Thoracic aorta (tissue), 2 donors: ENCODE measurements around the gene CNN2. TPM values are rescaled to one million over a fixed set of nuclear protein-coding genes. Genes with fewer than 3 reads are reported as not detected.
A peak's percentile ranks its signal among the peaks of the same experiment; 100 is the strongest.

Source experiments
- ATAC-seq: fragments of 150-250 bp; one replicate; pipeline ENCODE4 v1.8.0; 2017; ENCODE audit warnings: low read depth; ENCODE audit not compliant: insufficient number of reproducible peaks, low FRiP score
- DNase-seq: peaks from one replicate; pipeline ENCODE4 v3.0.0-alpha.2; 2020; ENCODE audit warnings: low spot score
- H3K27ac ChIP-seq, 2 donors: fragments of 200-600 bp; sonication (generic); 1 replicate in 1 of 2; 2 replicates in 1 of 2; pipeline ENCODE4 v1.5.1; 2016; ENCODE audit warnings: mild to moderate bottlenecking in 2 of 2, moderate library complexity in 2 of 2
- H3K27me3 ChIP-seq: fragments of 200-600 bp; sonication (generic); replicated peaks from 2 replicates; pipeline ENCODE4 v1.6.0; 2016; ENCODE audit warnings: mild to moderate bottlenecking; ENCODE audit not compliant: insufficient read depth
- H3K36me3 ChIP-seq: fragments of 200-600 bp; sonication (generic); one replicate; pipeline ENCODE4 v1.5.1; 2016
- H3K4me1 ChIP-seq, 2 donors: fragments of 200-600 bp; sonication (generic); 1 replicate in 1 of 2; 2 replicates in 1 of 2; pipeline versions ENCODE4 v1.5.1 to v1.6.0; 2016; ENCODE audit warnings: low read depth in 2 of 2, mild to moderate bottlenecking in 1 of 2; ENCODE audit not compliant: control insufficient read depth in 1 of 2
- H3K4me3 ChIP-seq: fragments of 200-600 bp; sonication (generic); 2 replicates; pipeline ENCODE4 v1.5.1; 2016; ENCODE audit warnings: mild to moderate bottlenecking
- H3K9me3 ChIP-seq: fragments of 200-600 bp; sonication (generic); 2 replicates; pipeline ENCODE4 v1.5.1; 2016
- total RNA-seq, 2 donors: library from RNA; depleted of rRNA; stranded (reverse); fragments of >200 nt; gene quantifications; one replicate each; pipeline versions ENCODE4 v1.1.0 to v1.2.3, GENCODE V29; 2016
- TF ChIP-seq, protein P1 (sequence below): fragments of 200-600 bp; sonication (generic); IDR thresholded peaks from one replicate; pipeline ENCODE4 v1.5.1; 2019; ENCODE audit warnings: antibody characterized with exemption

Gene CNN2
- total RNA-seq, 2 donors from 2014 or later, result 96.9 to 193 TPM

DNA sequence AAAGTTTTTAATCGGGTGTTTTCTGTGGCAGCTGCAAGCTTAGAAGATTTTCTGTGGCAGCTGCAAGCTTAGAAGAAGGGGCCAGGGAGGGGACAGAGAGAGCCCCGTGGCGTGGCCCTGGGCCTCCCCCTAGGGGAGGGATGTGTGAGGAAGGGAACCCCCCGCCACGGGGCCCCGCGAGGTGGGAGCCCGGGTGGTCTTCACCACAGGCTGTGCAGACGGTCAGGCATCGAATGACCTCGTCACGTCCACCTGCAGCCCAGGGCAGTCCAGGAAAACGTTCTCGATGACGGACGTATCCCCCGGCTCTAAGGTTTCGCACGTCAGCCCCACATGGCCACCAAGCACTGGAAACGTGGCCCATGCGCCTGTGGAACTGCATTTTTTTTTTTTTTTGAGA lies 60.2 kb downstream of the CNN2 start:
- Histone ChIP-seq H3K27ac (no peak overlapping the region), H3K4me1 (peaks cover 0 to 6% of the 10 kb centered on the region in 2 donors), H3K27me3 (no peaks in the 10 kb centered on the region), H3K9me3 (no peaks in the 10 kb centered on the region), H3K4me3 (no peak overlapping the region), H3K36me3 (peaks cover 4% of the 10 kb centered on the region)
- DNase-seq (no peak), ATAC-seq (no peak)
- TF ChIP-seq, protein P1, sequence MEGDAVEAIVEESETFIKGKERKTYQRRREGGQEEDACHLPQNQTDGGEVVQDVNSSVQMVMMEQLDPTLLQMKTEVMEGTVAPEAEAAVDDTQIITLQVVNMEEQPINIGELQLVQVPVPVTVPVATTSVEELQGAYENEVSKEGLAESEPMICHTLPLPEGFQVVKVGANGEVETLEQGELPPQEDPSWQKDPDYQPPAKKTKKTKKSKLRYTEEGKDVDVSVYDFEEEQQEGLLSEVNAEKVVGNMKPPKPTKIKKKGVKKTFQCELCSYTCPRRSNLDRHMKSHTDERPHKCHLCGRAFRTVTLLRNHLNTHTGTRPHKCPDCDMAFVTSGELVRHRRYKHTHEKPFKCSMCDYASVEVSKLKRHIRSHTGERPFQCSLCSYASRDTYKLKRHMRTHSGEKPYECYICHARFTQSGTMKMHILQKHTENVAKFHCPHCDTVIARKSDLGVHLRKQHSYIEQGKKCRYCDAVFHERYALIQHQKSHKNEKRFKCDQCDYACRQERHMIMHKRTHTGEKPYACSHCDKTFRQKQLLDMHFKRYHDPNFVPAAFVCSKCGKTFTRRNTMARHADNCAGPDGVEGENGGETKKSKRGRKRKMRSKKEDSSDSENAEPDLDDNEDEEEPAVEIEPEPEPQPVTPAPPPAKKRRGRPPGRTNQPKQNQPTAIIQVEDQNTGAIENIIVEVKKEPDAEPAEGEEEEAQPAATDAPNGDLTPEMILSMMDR, result no peak

DNA sequence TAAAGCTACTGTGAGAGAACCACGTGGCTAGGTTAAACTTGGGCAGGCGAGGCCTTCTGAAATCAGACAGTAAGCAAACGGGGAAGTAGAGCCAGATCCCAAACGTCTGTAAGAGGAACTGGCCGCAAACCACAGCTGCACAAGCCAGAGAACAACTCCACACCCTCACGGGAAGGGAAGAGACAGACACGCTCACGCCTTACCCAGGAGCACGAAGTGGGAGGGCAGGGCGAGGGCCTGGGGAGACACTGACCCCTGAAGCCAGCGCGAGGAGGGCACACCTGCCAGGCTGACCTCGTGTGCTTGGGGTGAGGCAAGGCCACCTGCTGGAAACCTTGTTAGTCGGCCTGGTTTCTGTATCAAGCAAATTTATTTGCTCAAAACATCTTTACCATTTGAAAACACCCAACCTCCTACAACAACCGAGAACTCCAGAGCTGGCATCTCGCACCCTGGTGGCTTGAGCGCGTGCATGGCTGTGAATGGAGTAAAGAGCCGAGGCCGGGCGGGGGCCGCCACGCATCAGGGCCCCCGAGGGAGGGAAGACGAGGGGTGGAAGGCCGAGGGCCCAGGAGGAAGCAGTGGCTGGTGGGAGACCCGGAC lies 61.5 kb downstream of the CNN2 start:
- DNase-seq (no peak), ATAC-seq (no peak)
- TF ChIP-seq, protein P1, result no peak
- Histone ChIP-seq H3K27me3 (no peaks in the 10 kb centered on the region), H3K4me3 (no peak overlapping the region), H3K9me3 (no peaks in the 10 kb centered on the region), H3K27ac (peak overlapping the region in 1 of 2 donors; percentile 12), H3K4me1 (no peaks in the 10 kb centered on the region), H3K36me3 (peaks cover 4% of the 10 kb centered on the region)

DNA sequence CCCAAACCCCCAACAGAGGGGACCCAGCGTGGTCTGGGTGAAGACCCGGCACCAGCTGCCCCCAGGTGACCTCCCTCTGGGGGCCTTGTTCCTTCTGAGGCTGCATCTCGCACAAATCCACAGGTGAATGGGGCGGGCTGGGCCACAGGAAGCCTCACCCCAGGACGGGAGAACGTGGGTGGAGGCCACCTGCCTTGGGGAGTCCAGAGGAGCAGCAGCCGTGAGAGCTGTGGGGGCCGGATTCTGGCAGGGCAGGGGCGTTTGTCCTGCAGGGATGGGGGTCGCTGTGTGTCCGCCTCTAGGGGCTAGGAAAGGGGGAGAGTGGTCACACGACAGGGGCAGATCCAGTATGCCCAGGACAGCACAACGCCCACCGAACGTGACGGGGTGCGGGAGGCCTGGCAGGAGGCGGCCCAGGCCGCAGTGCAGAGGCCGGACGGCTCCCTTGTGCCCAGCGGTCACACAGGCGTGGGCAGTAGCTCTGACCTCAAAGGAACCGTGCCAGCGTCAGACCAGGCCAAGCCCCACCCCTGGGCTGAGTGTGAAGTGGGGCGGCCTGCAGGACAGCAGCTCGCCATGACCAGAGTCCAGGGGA lies 62.1 kb downstream of the CNN2 start:
- Histone ChIP-seq H3K4me3 (no peak overlapping the region), H3K27me3 (no peaks in the 10 kb centered on the region), H3K4me1 (peaks cover 0 to 5% of the 10 kb centered on the region in 2 donors), H3K36me3 (peaks cover 9% of the 10 kb centered on the region), H3K9me3 (no peaks in the 10 kb centered on the region), H3K27ac (peak overlapping the region in 1 of 2 donors; percentile 12)
- DNase-seq (no peak), ATAC-seq (no peak)
- TF ChIP-seq, protein P1, result no peak

Other genes starting within 250 kb of the CNN2 start
- gene PTBP1, start 229.2 kb upstream of the CNN2 start, total RNA-seq, result 100 to 1,000 TPM; 149 to 163 TPM
- not detected for gene PLPPR3, start 204.7 kb upstream of the CNN2 start, total RNA-seq
- gene AZU1, start 198.8 kb upstream of the CNN2 start, total RNA-seq, result 1 to 10 TPM in 1 of 2 donors, not detected in 1; 1.1 TPM
- gene PRTN3, start 185.6 kb upstream of the CNN2 start, total RNA-seq, result not detected
- gene ELANE, start 174.3 kb upstream of the CNN2 start, total RNA-seq, result under 1 TPM in 1 of 2 donors, not detected in 1; 0.41 TPM
- gene CFD, start 166.9 kb upstream of the CNN2 start, total RNA-seq, result 100 to 1,000 TPM; 472 to 781 TPM
- gene MED16, start 133.4 kb upstream of the CNN2 start, total RNA-seq, result 10 to 100 TPM; 29.1 to 38.0 TPM
- not detected for gene RNU6-9, start 133.1 kb upstream of the CNN2 start, total RNA-seq
- 10 to 100 TPM; 37.6 to 42.4 TPM for gene R3HDM4, start 113.4 kb upstream of the CNN2 start, total RNA-seq
- not detected for gene KISS1R, start 109.3 kb upstream of the CNN2 start, total RNA-seq
- gene ARID3A, start 100.6 kb upstream of the CNN2 start, total RNA-seq, result 10 to 100 TPM in 1 of 2 donors, 1 to 10 TPM in 1; 3.3 to 11.2 TPM
- gene WDR18, start 42.3 kb upstream of the CNN2 start, total RNA-seq, result 10 to 100 TPM in 1 of 2 donors, 1 to 10 TPM in 1; 6.8 to 27.6 TPM
- under 1 TPM in 1 of 2 donors, not detected in 1; 0.14 TPM for gene GRIN3B, start 26.2 kb upstream of the CNN2 start, total RNA-seq
- gene TMEM259, start 5.5 kb upstream of the CNN2 start, total RNA-seq, result 100 to 1,000 TPM; 183 to 267 TPM
- not detected for gene RNU6-2, start 5.1 kb upstream of the CNN2 start, total RNA-seq
- gene ABCA7, start 13.5 kb downstream of the CNN2 start, total RNA-seq, result 1 to 10 TPM; 6.0 to 7.0 TPM
- gene ARHGAP45, start 40.6 kb downstream of the CNN2 start, total RNA-seq, result 10 to 100 TPM; 37.9 to 42.6 TPM
- gene POLR2E, start 68.8 kb downstream of the CNN2 start, total RNA-seq, result 100 to 1,000 TPM; 129 to 149 TPM
- 100 to 1,000 TPM; 259 to 441 TPM for gene GPX4, start 77.4 kb downstream of the CNN2 start, total RNA-seq
- 100 to 1,000 TPM in 1 of 2 donors, 10 to 100 TPM in 1; 55.4 to 182 TPM for gene SBNO2, start 147.7 kb downstream of the CNN2 start, total RNA-seq
- 10 to 100 TPM; 60.2 to 70.0 TPM for gene STK11, start 179.2 kb downstream of the CNN2 start, total RNA-seq
- 1 to 10 TPM in 1 of 2 donors, under 1 TPM in 1; 0.27 to 1.9 TPM for gene CBARP, start 211.4 kb downstream of the CNN2 start, total RNA-seq
- gene ATP5F1D, start 215.1 kb downstream of the CNN2 start, total RNA-seq, result 10 to 100 TPM; 40.4 to 45.1 TPM
- gene MIDN, start 222.0 kb downstream of the CNN2 start, total RNA-seq, result 100 to 1,000 TPM in 1 of 2 donors, 10 to 100 TPM in 1; 80.1 to 124 TPM
- gene CIRBP, start 242.7 kb downstream of the CNN2 start, total RNA-seq, result 100 to 1,000 TPM; 492 to 644 TPM
- 10 to 100 TPM; 18.8 to 40.8 TPM for gene FAM174C, start 248.9 kb downstream of the CNN2 start, total RNA-seq